ENCODE results near the gene CPNE8.
"Not testable (repeated sequence)": the region's sequence is repeated elsewhere in the genome, so short reads cannot be mapped to it uniquely, and the experiment has no call there.

DNA sequence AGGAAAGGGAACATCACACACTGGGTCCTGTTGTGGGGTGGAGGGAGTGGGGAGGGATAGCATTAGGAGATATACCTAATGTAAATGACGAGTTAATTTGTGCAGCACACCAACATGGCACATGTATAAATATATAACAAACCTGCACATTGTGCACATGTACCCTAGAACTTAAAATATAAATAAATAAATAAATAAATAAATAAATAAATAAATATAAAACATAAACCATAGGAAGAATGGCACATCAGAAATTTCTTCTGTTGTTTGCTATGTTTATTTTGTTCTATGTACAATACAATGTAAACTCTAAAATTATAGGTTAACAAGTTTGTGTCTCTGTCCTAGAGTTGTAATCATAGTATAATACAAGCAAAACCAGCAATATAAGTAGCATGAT lies 162.9 kb downstream of the CPNE8 start:
- TF ChIP-seq, protein P1, sequence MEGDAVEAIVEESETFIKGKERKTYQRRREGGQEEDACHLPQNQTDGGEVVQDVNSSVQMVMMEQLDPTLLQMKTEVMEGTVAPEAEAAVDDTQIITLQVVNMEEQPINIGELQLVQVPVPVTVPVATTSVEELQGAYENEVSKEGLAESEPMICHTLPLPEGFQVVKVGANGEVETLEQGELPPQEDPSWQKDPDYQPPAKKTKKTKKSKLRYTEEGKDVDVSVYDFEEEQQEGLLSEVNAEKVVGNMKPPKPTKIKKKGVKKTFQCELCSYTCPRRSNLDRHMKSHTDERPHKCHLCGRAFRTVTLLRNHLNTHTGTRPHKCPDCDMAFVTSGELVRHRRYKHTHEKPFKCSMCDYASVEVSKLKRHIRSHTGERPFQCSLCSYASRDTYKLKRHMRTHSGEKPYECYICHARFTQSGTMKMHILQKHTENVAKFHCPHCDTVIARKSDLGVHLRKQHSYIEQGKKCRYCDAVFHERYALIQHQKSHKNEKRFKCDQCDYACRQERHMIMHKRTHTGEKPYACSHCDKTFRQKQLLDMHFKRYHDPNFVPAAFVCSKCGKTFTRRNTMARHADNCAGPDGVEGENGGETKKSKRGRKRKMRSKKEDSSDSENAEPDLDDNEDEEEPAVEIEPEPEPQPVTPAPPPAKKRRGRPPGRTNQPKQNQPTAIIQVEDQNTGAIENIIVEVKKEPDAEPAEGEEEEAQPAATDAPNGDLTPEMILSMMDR (conservative IDR thresholded peaks at IDR 0.05; ENCODE audit: low read depth, low read length), result not testable (repeated sequence)
- TF ChIP-seq EZH2 (IDR thresholded peaks at IDR 0.05; ENCODE audit: low read length, unreplicated experiment), result not testable (repeated sequence)

Measured in PC-3 (cell line).